ENCODE measurements around the gene KLK7. TPM values are rescaled to one million over a fixed set of nuclear protein-coding genes. Genes with fewer than 3 reads are reported as not detected.

The KLK7 gene
- total RNA-seq, 2 donors from 2014 or later = not detected

GRCh38 chr19:51012661-51013190 lies 29.0 kb upstream of the KLK7 start:
- Histone ChIP-seq H3K36me3 (no peaks in the 10 kb centered on the region), H3K4me1 (ENCODE audit: control insufficient read depth in 1 of 2, low read depth in 2 of 2) (peaks cover 0 to 5% of the 10 kb centered on the region in 2 donors), H3K4me3 (no peak overlapping the region), H3K27me3 (replicated peaks; ENCODE audit: insufficient read depth) (no peaks in the 10 kb centered on the region), H3K27ac (no peak overlapping the region), H3K9me3 (no peaks in the 10 kb centered on the region)
- no peak for TF ChIP-seq CTCF (IDR thresholded peaks at IDR 0.05)
- ATAC-seq (ENCODE audit: insufficient number of reproducible peaks, low FRiP score, low read depth) (no peak), DNase-seq (ENCODE audit: low spot score) (no peak)

DNA sequence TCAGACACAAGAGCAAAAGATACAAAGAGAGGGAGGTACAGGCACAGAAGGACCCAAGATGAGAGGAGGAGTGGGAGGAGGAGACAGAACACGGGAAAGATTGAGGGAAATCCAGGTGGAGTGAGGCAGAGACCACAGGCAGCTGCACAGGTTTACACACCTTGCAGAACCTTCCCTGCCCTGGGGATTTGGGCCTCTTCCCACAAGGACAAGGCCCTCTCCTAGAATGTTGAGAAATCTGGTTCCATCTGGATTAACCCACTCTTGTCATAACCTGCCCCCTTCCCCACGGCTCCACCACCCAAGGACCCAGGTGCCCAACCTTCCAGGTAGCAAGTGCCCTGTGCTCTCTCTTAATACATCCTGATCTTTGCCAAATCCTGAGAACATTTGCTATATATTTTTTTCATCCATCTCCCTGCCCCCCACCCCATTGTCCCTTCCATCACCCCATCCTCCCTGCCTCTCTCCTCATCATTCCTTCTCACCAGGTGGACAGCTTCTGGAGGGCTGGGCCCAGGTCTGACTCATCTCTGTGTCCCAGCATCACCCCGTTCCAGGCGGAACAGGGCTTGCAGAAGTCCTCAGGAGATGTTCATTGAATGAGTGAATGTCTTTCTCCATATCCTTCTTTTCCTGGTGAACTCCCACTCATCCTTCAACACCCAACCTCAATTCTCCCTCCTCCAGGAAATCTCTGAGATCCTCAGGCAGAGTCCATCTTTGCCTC lies 26.5 kb upstream of the KLK7 start:
- DNase-seq (ENCODE audit: low spot score) = no peak
- ATAC-seq (ENCODE audit: insufficient number of reproducible peaks, low FRiP score, low read depth) = no peak
- Histone ChIP-seq H3K27me3 (replicated peaks; ENCODE audit: insufficient read depth) (no peaks in the 10 kb centered on the region), H3K4me1 (ENCODE audit: control insufficient read depth in 1 of 2, low read depth in 2 of 2) (no peaks in the 10 kb centered on the region), H3K9me3 (no peaks in the 10 kb centered on the region), H3K36me3 (no peaks in the 10 kb centered on the region), H3K4me3 (no peak overlapping the region), H3K27ac (no peak overlapping the region)
- TF ChIP-seq CTCF (IDR thresholded peaks at IDR 0.05) = no peak

GRCh38 chr19:51009061-51009891 lies 25.6 kb upstream of the KLK7 start:
- Histone ChIP-seq H3K4me1 (ENCODE audit: control insufficient read depth in 1 of 2, low read depth in 2 of 2) (no peaks in the 10 kb centered on the region), H3K4me3 (no peak overlapping the region), H3K36me3 (no peaks in the 10 kb centered on the region), H3K27ac (no peak overlapping the region), H3K9me3 (no peaks in the 10 kb centered on the region), H3K27me3 (replicated peaks; ENCODE audit: insufficient read depth) (no peaks in the 10 kb centered on the region)
- ATAC-seq (ENCODE audit: insufficient number of reproducible peaks, low FRiP score, low read depth) = no peak
- no peak for DNase-seq (ENCODE audit: low spot score)
- no peak for TF ChIP-seq CTCF (IDR thresholded peaks at IDR 0.05)

GRCh38 chr19:51007488-51007887 lies 23.8 kb upstream of the KLK7 start:
- no peak for DNase-seq (ENCODE audit: low spot score)
- ATAC-seq (ENCODE audit: insufficient number of reproducible peaks, low FRiP score, low read depth) = no peak
- Histone ChIP-seq H3K27me3 (replicated peaks; ENCODE audit: insufficient read depth) (no peaks in the 10 kb centered on the region), H3K9me3 (no peaks in the 10 kb centered on the region), H3K4me1 (ENCODE audit: control insufficient read depth in 1 of 2, low read depth in 2 of 2) (no peaks in the 10 kb centered on the region), H3K27ac (no peak overlapping the region), H3K4me3 (no peak overlapping the region), H3K36me3 (no peaks in the 10 kb centered on the region)
- no peak for TF ChIP-seq CTCF (IDR thresholded peaks at IDR 0.05)

DNA sequence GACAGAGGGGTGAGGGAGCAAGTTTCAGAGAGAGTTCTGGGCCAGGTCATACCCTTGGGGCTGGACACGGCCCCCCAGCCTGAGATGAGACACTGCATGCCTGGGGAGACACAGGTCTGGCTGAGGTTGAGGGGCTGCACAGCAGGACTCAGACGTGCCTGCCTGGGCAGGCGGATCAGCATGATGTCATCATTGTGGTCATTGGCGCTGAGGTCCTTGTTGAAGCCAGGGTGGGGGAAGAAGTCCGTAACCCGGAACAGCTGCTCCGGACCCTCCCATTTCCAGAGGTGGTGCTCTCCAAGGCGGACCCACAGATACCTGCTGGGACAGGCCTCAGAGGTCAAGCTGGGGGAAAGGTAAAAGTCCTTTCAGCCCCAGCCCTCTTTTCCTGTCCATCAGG lies 22.7 kb upstream of the KLK7 start:
- H3K27me3 ChIP-seq (replicated peaks; ENCODE audit: insufficient read depth) = no peaks in the 10 kb centered on the region
- ATAC-seq (ENCODE audit: insufficient number of reproducible peaks, low FRiP score, low read depth) = no peak

More for the DNA sequence above, 22.7 kb upstream of the KLK7 start:
- H3K36me3 ChIP-seq = no peaks in the 10 kb centered on the region
- H3K9me3 ChIP-seq = no peaks in the 10 kb centered on the region
- no peak overlapping the region for H3K4me3 ChIP-seq
- no peak for DNase-seq (ENCODE audit: low spot score)
- TF ChIP-seq CTCF (IDR thresholded peaks at IDR 0.05) = no peak
- H3K27ac ChIP-seq = no peak overlapping the region
- H3K4me1 ChIP-seq (ENCODE audit: control insufficient read depth in 1 of 2, low read depth in 2 of 2) = no peaks in the 10 kb centered on the region

All from thoracic aorta (tissue), 2 donors.